ENCODE results near the gene USH2A.

- no peak for TF ChIP-seq CTCF (conservative IDR thresholded peaks at IDR 0.05; ENCODE audit: low read depth, low read length)
- no peak for TF ChIP-seq EZH2 (IDR thresholded peaks at IDR 0.05; ENCODE audit: borderline replicate concordance, low read depth, low read length, poor library complexity, severe bottlenecking)
These were observed 245.0 kb downstream of the USH2A start for GRCh38 chr1:216178281-216178680.

Data from A673 (cell line).